Inflammatory macrophage treated with lipopolysaccharide for 4 hours (primary cell): ENCODE data around the gene ANKIB1.

Experiments
- DNase-seq: peaks from one replicate; pipeline ENCODE4 v3.0.0-alpha.2; 2020

The ANKIB1 gene, protein sequence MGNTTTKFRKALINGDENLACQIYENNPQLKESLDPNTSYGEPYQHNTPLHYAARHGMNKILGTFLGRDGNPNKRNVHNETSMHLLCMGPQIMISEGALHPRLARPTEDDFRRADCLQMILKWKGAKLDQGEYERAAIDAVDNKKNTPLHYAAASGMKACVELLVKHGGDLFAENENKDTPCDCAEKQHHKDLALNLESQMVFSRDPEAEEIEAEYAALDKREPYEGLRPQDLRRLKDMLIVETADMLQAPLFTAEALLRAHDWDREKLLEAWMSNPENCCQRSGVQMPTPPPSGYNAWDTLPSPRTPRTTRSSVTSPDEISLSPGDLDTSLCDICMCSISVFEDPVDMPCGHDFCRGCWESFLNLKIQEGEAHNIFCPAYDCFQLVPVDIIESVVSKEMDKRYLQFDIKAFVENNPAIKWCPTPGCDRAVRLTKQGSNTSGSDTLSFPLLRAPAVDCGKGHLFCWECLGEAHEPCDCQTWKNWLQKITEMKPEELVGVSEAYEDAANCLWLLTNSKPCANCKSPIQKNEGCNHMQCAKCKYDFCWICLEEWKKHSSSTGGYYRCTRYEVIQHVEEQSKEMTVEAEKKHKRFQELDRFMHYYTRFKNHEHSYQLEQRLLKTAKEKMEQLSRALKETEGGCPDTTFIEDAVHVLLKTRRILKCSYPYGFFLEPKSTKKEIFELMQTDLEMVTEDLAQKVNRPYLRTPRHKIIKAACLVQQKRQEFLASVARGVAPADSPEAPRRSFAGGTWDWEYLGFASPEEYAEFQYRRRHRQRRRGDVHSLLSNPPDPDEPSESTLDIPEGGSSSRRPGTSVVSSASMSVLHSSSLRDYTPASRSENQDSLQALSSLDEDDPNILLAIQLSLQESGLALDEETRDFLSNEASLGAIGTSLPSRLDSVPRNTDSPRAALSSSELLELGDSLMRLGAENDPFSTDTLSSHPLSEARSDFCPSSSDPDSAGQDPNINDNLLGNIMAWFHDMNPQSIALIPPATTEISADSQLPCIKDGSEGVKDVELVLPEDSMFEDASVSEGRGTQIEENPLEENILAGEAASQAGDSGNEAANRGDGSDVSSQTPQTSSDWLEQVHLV

DNA sequence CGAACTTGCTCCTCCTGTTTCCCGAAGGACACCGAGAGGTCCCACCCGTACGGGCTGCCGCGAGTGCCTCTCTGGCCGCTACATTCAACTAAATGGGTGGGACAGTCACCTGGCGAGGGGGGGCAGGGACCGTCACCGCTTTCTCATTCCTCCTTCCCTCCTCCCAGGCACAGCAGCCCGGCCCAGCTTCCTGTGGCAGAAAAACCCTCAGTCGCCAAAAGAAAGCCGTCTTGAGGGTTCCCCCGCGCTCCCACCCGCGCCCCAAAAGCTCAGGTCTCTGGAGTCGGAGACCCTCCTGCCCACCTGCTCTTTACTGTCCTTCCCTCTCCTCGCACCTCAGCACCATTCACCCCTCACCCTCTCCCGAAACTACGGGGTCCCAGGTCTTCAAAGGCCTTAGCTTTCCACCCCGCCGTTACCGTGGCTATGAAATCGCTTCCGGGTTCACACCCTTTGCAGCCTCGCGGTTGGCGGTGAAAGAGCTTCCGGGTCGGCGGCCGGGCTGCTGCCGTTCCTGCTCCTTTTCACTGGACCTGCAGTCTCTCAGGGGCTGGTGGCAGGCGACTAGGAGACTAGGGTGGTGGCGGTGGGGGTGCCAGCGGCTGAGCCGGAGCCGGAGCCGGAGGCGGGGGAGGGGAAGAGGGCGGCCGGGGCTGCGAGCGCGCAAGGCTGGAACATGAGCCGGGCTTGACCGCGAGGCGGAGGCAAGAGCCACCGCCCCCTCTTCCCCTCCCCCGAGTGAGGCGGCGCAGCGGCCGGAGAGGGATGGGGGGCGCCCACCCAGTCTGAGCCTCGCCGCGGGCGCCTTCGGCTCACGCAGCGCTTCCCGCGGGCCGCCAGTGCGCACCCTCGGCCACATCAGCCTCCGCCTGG lies at the start of gene ANKIB1, which contains the start of gene KRIT1:
Gene ANKIB1 (plus strand): TSS at position 488 of the 873 bp plus-strand sequence. CDS start 49,005 bp downstream, outside the sequence.
Gene KRIT1 (minus strand): TSS at position 428 of the 873 bp plus-strand sequence. CDS start 3,779 bp downstream, outside the sequence.
- DNase-seq = peak; percentile 86

DNA sequence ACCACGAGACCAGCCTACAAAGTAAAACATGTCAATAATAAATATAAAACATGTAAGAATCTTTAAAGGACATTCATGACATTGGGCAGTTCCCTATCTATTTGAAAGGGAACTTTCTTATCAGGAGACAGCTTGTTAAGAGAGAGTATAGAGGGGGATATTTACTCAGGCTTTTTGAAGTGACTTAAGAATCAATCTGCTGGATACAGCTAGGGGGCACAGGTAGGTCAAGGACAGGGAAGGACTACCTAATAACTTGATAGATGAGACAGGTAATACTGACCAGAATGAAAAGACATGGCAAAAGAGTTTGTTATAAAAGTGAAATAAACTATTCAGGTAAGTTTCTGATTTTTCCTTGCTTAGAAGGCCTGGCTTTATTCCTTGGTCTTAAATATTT lies 45.0 kb upstream of the ANKIB1 start:
- no peak for DNase-seq

DNA sequence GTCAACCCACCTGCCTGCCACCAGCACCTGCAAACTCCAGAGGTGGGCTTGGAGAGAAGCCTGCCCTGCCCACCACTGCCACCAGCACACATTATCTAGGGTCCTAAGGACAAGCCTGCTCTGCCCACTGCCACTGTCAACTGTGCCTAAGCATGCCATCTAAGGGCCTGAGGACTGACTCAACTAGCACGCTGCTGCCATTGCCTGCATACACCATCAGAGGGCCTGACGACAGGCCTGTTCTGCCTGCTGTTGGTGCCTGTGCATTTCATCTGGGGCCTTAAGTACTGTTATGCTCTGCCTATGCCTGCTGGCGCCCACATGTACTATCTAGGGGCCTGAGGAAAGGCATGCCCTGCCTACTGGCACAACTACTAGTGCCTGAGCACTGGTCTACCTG lies 39.8 kb upstream of the ANKIB1 start:
- no peak for DNase-seq

DNA sequence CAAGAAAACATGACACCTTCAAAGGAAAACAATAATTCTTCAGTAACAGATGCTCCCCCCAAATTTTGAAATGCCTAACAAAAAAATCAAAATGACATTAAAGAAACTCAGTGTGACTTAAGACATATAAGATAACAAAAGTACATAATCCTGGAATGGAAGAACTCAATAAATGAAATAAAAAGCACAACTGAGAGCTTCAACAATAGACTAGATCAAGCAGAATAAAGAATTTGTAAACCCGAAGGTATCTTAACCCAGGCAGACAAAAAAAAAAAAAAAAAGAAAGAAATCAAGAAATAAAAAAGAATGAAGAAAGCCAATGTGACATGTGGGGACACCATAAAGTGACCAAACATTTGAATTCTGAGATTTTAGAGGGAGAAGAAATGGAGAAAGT lies 39.1 kb upstream of the ANKIB1 start:
- DNase-seq = no peak

DNA sequence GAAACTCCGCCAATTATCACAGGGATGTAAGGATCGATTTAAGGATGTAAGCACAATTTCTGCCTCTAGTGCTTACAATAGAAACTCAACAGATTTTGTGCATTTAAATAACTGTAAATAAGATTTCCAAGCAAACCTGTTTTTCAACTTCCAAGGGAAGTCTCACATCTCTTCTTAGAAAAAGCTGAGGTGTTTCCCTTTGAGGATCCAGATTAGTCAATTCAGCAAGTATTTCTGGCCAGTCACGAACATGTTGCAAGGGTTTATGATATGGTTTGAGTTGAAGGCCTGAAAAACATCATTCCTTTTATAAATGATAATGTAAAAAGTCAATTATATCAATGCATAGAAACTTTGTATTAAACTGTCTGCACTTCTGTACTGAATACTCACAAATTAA lies 24.0 kb upstream of the ANKIB1 start:
- DNase-seq = no peak

DNA sequence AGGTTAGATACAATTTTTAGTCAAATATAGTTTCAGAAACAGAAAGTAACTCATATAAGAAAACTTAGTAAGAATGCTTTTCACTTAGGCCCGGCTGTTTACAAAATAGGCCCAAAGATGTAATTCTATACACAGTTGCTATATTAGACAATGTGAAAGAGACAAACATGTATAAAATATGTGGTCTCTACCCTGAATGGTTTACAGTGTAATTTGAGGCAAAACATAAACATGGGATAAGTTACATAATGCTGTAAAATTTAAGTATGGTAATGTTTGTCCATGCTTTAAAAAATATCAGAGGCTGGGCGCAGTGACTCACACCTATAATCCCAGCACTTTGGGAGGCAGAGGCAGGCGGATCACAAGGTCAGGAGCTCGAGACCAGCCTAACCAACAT lies 18.8 kb upstream of the ANKIB1 start:
- no peak for DNase-seq

DNA sequence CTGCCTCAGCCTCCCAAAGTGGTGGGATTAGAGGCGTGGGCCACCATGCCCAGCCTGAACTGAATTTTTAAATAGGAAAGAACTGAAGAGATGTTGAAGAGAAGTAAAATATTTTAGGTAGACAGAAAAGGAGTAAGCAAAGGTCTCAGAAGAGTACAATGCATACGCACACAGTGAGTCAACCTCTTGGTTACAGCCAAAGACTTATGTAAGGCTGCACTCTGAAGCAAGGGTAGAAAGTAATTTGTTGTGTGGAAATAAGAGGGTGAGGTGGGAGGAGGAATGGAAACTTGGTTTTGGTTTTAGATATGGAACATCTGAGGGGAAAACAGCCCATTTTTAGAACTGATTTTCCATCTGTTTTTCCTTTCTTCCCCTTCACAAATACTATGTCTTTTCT lies 17.7 kb upstream of the ANKIB1 start:
- DNase-seq = peak; percentile 14

DNA sequence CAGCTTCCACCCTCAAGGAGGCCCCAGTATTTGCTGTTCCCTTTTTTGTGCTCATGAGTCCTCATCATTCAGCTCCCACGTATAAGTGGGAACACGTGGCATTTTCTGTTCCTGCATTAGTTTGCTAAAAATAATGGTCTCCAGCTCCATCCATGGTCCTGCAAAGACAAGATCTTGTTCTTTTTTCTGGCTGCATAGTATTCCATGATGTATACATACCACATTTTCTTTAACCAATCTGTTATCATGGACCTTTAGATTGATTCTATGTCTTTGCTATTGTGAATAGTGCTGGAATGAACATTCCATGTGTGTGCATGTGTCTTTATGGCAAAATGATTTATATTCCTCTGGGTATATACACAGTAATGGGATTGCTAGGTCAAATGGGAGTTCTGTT lies 17.0 kb upstream of the ANKIB1 start:
- DNase-seq = no peak

DNA sequence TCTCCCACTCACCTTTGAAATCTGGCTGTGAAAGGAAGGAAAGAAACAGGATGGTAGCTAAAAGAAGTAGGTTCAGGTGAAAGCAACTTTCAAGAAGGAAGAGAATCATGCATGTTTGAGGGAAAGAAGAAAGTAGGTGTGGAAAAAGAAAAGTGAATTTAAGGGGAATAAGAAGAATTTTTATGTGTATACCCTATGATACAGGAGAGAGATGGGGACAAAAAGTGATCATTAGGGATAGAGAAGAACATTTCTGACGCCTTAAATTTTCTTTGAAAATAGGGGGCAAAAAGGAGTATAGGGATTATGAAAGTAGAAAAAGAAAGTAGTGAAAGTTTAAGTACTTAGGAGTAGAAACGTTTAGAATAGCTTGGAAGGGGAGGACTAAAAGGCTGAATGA lies 15.2 kb upstream of the ANKIB1 start:
- no peak for DNase-seq

DNA sequence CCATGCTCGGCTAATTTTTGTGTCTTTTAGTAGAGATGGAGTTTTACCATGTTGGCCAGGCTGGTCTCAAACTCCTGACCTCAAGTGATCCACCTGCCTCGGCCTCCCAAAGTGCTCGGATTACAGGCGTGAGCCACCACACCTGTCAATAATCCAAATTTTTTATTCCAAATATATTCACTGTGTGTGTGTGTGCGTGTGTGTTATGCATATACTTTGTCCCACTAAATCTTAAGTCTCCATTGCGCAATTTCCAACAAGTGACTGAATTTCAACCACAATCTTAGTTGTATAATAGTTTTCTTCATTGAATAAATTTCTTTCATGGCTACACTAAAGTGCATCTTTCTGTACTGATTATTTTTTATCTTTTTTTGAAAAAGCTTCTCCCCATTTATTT lies 2.8 kb upstream of the ANKIB1 start:
- DNase-seq = peak; percentile 8

DNA sequence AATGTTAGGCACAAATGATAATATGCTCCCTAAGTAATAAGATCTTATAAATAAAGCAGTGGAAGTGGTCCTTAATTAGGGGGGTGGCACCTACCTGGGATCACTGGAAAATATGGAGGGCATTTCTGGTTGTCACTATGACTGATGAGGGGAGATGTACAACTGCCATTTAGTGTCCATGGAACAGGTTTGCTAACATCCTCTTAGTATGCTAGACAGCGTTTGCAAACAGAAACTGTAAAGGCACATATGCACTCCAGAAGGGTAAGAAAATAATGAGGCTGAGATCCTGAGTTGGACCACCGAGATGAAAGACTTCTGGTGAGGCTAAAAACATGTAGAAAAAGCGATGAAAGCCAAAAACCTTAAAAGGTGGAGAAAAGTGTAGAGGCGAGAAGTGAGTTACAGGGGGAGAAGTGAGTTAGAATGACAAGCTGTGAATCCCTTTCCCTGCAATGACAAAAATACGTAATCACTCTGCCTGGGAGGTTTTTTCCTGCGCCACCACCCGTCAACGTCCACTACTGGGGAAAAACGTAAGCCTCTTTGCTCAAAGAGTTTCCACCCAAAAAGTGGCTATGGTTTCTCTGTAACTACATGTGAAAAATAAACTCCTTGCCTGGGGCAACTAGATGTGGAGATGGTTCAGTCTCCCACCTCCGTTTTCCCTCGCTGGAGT lies 827 bp upstream of the ANKIB1 start:
- DNase-seq = peak; percentile 44

DNA sequence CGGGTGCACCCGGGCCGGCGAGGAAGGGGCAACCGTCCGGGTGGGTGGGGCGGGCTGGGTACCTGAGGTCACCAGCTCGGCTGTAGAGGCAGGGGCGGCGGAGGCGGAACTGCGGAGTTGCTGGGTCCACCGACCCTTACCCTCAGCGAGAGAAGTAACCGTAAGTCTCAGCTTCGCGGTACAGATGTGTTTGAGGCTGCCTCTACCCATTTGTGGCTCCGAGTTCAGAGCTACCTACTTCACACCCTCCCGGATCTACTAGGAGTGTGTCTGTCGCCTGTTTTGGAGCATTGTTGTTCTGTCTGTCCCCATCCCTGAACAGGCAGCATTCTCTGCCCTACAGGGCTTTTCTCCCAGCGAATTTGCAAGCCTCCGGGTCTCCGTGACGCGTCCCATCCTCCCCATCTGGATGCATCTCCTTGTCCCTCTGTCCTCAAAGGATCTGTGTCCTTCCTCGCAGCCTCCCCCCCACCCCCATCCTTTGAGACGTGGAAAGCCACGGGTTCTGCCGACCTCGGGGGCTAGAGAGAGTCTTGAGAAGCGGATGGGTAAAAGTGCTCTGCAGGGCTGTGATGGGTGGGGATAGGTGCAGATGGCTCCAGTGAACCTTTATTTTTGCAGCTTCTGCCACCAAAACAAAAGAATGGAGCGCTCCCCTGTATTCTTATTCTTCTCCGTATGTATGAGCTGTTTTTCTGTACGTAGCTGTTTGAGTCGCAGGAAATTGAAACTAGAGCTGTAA lies 757 bp downstream of the ANKIB1 start:
- DNase-seq = peak; percentile 26

DNA sequence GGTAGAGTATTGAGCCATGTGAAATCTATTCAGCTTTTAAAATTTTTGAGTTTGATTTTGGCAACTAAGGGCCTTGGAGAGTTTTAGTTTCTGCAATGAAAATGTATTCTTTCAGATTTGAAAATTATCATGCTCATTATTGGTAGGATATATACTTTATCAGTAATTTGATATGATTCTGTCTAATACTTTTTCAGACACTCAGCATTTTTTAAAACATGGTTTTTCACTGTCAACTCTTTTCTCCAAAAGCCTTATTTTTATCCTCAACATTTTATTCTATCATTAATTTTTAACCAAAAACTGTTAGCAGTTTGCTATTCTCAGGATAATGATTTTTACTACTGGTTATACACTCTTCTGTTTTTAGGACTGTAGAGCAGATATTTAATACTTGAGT lies 4.8 kb downstream of the ANKIB1 start:
- DNase-seq = no peak

DNA sequence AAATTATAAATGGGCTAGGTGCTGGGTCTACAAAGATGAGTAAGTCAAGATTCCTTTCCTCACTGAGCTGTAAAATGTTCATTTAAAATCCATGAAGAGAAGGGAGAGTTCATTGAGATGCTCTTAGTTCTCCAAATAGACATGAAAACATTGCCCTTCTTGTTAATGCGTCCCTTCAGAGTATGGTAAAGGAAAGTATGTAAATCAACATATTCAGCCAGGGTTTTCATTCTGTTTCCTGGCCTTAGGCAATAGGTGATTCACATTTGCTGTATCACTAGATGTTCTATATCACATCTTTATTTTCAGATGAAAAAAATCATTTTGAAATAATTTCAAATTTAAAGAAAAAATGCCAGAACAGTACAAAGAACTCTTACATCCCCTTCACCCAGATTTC lies 5.4 kb downstream of the ANKIB1 start:
- no peak for DNase-seq

DNA sequence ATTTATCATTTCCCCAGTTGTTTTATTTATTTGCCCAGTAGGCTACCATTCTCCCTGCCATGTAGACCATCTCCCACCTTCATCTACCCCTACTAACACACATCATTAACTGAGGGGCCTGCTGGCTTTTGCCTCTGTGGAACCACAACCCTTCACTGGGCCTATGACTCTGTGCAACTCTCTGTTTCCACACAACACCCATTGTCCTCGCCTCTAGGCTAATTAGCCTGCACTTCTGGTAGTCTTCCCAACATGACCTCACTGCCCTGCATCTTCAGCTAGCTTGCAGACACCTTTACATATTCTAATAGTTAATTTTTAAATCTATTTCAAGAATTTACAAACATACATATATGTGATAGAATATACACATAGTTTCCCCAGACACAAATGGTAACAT lies 7.5 kb downstream of the ANKIB1 start:
- DNase-seq = no peak

DNA sequence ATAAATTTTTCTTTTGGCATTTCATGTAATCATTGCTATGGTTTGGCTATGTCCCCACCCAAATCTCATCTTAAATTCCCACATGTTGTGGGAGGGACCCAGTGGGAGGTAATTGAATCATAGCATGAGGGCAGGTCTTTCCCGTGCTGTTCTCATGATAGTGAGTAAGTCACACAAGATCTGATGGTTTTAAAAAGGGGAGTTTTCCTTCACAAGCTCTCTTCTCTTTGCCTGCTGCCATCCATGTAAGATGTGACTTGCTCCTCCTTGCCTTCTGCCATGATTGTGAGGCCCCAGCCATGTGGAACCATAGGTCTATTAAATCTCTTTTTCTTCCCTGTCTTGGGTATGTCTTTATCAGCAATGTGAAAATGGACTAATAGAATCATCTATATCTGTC lies 9.0 kb downstream of the ANKIB1 start:
- peak; percentile 21 for DNase-seq

DNA sequence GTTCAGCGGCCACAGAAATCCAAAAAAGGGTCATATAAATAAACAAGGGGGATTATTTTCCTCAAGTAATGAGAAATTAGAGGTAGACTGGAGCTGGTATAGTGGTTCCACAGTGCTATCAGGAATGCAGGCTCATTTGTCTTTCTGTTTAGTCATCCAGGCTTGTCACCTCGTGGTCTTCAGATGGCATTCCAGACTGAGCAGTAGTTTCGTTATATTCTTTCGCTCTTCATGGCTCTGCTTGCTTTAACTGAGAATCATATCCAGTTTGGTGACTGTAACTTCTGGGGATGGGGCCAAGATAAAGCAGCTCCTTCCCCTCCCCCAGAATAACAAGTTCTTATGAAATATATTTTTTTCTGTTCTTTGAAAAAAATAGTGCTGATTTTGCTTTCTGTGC lies 9.5 kb downstream of the ANKIB1 start:
- no peak for DNase-seq

DNA sequence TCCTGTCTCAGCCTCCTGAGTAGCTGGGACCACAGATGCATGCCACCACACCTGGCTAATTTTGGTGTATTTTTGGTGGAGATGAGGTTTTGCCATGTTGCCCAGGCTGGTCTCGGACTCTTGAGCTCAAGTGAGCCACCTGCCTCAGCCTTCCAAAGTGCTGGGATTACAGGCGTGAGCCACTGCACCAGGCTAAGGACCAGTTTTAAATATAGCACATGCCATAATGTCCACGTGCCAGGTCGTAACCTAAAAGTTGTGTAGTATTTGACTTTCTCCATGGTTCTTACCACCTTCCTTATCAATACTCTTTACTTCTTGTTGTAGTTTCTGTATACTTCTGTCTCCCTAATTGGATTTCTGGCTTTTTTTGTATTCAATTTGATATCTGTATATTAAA lies 13.3 kb downstream of the ANKIB1 start:
- DNase-seq = no peak

DNA sequence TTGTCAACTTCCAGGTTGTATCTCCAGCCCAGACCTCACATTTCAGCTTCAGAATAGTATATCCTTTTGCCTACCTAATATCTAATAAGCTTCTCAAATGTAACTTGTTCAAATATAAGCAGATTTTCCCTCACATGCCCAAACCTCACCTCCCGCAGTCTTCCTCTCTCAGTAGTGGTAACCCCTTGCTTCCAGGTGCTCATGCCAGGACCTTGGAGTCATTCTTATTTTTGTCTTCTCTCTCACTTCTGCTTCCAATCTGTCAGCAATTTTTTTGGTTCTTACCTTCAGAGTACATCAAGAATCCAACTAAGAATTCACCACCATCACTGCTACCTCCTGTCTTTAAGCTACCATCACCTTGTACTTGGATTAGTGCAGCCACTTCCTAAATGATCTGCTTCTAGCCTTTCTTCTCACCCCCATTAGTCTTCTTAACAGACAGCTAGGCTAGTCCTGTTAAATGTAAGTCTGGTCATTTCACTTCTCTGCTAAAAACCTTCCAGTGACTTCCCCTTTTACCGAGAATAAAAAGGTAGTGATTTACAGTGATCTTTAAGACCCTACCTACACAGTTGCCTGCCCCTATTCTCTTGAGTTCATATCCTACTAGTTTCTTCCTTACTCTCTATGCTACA lies 14.0 kb downstream of the ANKIB1 start:
- DNase-seq = no peak

DNA sequence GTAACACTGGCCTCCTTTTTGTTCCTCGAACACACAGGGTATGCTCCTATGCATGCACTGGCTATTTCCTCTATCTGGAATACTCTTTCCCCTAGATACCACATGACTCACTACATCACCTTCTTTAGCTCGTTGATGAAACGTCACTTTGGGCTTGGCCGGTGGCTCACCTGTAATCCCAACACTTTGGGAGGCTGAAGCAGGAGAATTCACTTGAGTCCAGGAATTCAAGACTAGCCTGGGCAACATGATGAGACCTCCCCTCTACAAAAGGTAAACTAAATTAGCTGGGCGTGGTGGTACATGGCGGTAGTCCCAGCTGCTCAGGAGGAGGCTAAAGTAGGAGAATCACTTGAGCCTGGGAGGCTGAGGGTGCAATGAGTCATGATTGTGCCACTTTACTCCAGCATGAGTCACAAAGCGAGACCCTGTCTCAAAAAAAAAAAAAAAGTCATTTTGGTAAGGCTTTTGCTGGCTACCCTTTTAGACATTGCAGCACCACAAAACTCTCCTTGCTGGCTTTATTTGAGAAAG lies 14.5 kb downstream of the ANKIB1 start:
- no peak for DNase-seq
